Tibial nerve (tissue), 4 donors: ENCODE data around the gene RASSF7.

ENCODE experiments used
- EP300 ChIP-seq, 2 donors: sonication (generic); formaldehyde crosslinking; IDR thresholded peaks; one replicate each; pipeline ENCODE4 v1.6.1; 2017; ENCODE audit warnings: antibody characterized with exemption in 2 of 2, mild to moderate bottlenecking in 1 of 2
- POLR2A ChIP-seq, 2 donors: fragments of 450-650 bp; IDR thresholded peaks; one replicate each; pipeline ENCODE4 v1.6.1; 2017; ENCODE audit warnings: antibody characterized with exemption in 2 of 2, mild to moderate bottlenecking in 2 of 2, moderate library complexity in 2 of 2
- TF ChIP-seq, protein P1 (sequence below), 5 experiments: fragments of 200-600 bp in 3 of 5; fragments of 450-650 bp in 2 of 5; sonication (generic) in 3 of 5; IDR thresholded peaks; one replicate each; pipeline ENCODE4 v1.5.1; 2016 to 2019; ENCODE audit warnings: antibody characterized with exemption in 5 of 5, mild to moderate bottlenecking in 3 of 5, moderate library complexity in 2 of 5

DNA sequence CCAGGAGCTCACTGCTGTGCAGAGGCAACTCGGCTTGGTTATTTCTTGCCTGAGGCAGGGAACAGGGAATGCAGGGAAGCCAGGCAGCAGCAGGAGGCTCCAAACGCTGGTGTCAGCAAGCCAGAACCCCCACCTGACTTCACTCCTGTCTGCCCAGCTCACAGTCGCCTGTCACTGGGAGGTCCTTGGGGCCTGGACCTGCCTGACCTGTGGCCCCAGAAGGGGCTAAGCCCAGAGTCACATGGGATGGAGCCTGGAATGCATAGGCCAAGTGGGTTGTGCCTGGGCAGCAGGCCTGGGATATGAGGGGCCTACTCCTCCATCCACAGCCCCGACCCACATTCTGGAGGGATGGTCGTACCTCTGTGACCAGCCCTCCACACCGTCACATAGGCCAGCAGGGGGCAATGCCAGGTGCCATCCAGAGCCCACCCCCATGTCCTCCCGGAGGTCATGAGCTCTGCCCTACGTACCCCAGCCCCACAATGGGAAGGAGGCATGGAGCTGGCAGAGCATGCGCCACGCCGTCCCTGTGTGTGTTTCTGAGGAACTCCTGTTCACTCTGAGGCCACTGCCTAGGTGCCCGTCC lies 5.2 kb downstream of the RASSF7 start:
- TF ChIP-seq, protein P1, sequence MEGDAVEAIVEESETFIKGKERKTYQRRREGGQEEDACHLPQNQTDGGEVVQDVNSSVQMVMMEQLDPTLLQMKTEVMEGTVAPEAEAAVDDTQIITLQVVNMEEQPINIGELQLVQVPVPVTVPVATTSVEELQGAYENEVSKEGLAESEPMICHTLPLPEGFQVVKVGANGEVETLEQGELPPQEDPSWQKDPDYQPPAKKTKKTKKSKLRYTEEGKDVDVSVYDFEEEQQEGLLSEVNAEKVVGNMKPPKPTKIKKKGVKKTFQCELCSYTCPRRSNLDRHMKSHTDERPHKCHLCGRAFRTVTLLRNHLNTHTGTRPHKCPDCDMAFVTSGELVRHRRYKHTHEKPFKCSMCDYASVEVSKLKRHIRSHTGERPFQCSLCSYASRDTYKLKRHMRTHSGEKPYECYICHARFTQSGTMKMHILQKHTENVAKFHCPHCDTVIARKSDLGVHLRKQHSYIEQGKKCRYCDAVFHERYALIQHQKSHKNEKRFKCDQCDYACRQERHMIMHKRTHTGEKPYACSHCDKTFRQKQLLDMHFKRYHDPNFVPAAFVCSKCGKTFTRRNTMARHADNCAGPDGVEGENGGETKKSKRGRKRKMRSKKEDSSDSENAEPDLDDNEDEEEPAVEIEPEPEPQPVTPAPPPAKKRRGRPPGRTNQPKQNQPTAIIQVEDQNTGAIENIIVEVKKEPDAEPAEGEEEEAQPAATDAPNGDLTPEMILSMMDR (IDR thresholded peaks at IDR 0.05), result no peak
- TF ChIP-seq POLR2A (IDR thresholded peaks at IDR 0.05) (no peak), EP300 (IDR thresholded peaks at IDR 0.05) (no peak)
